Liver (tissue), 9 donors: Measurements from ENCODE around the gene EXOC6B. TPM values are rescaled to one million over a fixed set of nuclear protein-coding genes. Genes with fewer than 3 reads are reported as not detected.

Experiments used
- DNase-seq: peaks from one replicate; pipeline ENCODE4 v3.0.0-alpha.2; 2017; ENCODE audit warnings: low spot score
- H3K27ac ChIP-seq, 2 donors: one replicate each; pipeline ENCODE4 v1.7.0; 2013; ENCODE audit warnings: inconsistent platforms in 2 of 2, low read length in 2 of 2, control low read depth in 1 of 2, low read depth in 1 of 2, mild to moderate bottlenecking in 1 of 2
- H3K27me3 ChIP-seq, 4 donors: one replicate each; pipeline versions ENCODE4 v1.6.1 to v1.7.0; 2013; ENCODE audit warnings: low read length in 3 of 4, inconsistent platforms in 1 of 4, mild to moderate bottlenecking in 1 of 4, moderate library complexity in 1 of 4; ENCODE audit not compliant: control insufficient read depth in 4 of 4, insufficient read depth in 4 of 4
- H3K36me3 ChIP-seq, 4 donors: one replicate each; pipeline versions ENCODE4 v1.6.1 to v1.7.0; 2013; ENCODE audit warnings: low read length in 3 of 4, mild to moderate bottlenecking in 3 of 4, low read depth in 1 of 4, moderate library complexity in 1 of 4; ENCODE audit not compliant: control insufficient read depth in 4 of 4, insufficient read depth in 3 of 4
- H3K4me1 ChIP-seq, 4 donors: one replicate each; pipeline versions ENCODE4 v1.6.1 to v1.7.0; 2013; ENCODE audit warnings: low read length in 3 of 4, mild to moderate bottlenecking in 3 of 4, moderate library complexity in 1 of 4; ENCODE audit not compliant: control insufficient read depth in 4 of 4, insufficient read depth in 4 of 4
- H3K4me3 ChIP-seq, 3 donors: one replicate each; pipeline versions ENCODE4 v1.6.1 to v1.7.0; 2013; ENCODE audit warnings: low read length in 3 of 3, control low read depth in 1 of 3, low read depth in 1 of 3, mild to moderate bottlenecking in 1 of 3
- H3K9ac ChIP-seq, 2 donors: one replicate each; pipeline ENCODE4 v1.7.0; 2013; ENCODE audit warnings: low read length in 2 of 2, mild to moderate bottlenecking in 2 of 2, moderate library complexity in 2 of 2, control low read depth in 1 of 2, low read depth in 1 of 2
- H3K9me3 ChIP-seq, 4 donors: one replicate each; pipeline versions ENCODE4 v1.6.1 to v1.7.0; 2013; ENCODE audit warnings: low read length in 3 of 4; ENCODE audit not compliant: control insufficient read depth in 4 of 4
- EGR1 ChIP-seq, 2 donors: IDR thresholded peaks; 2 replicates each; pipeline ENCODE4 v1.6.1; 2016 to 2018; ENCODE audit warnings: antibody characterized with exemption in 2 of 2, low read depth in 2 of 2
- FOXA2 ChIP-seq: IDR thresholded peaks from 2 replicates; pipeline ENCODE4 v1.6.1; 2016; ENCODE audit warnings: antibody characterized with exemption
- GABPA ChIP-seq, 2 donors: IDR thresholded peaks in 1 of 2; conservative IDR thresholded peaks in 1 of 2; 2 replicates each; pipeline ENCODE4 v1.6.1; 2016; ENCODE audit warnings: antibody characterized with exemption in 2 of 2, mild to moderate bottlenecking in 1 of 2, moderate library complexity in 1 of 2
- HNF4G ChIP-seq: IDR thresholded peaks from 2 replicates; pipeline ENCODE4 v1.6.1; 2016; ENCODE audit warnings: antibody characterized with exemption
- JUND ChIP-seq, 2 donors: IDR thresholded peaks; 2 replicates each; pipeline ENCODE4 v1.6.1; 2016; ENCODE audit warnings: antibody characterized with exemption in 2 of 2
- NR2F2 ChIP-seq: IDR thresholded peaks from 2 replicates; pipeline ENCODE4 v1.6.1; 2016; ENCODE audit warnings: antibody characterized with exemption
- RXRA ChIP-seq, 2 donors: IDR thresholded peaks; 2 replicates each; pipeline ENCODE4 v1.6.1; 2017 to 2018; ENCODE audit warnings: antibody characterized with exemption in 2 of 2, mild to moderate bottlenecking in 1 of 2
- SP1 ChIP-seq: IDR thresholded peaks from 2 replicates; pipeline ENCODE4 v1.6.1; 2018; ENCODE audit warnings: antibody characterized with exemption, mild to moderate bottlenecking
- TAF1 ChIP-seq: conservative IDR thresholded peaks from 2 replicates; pipeline ENCODE4 v1.6.1; 2016; ENCODE audit warnings: antibody characterized with exemption, mild to moderate bottlenecking
- ZBTB33 ChIP-seq: IDR thresholded peaks from 2 replicates; pipeline ENCODE4 v1.6.1; 2016; ENCODE audit warnings: antibody characterized with exemption
- WGBS: extraction: QIAGEN DNeasy Blood & Tissue Kit; methylation state at CpG from one replicate; pipeline ENCODE4 v1.1.7; 2013; 5-methylcytosine and 5-hydroxymethylcytosine counted together
- polyA plus RNA-seq, 2 donors: library from polyadenylated mRNA; stranded (reverse) in 1 of 2; unstranded in 1 of 2; fragments of 200-250 nt in 1 of 2; fragments of >200 nt in 1 of 2; fragmentation: Nextera tagmentation in 1 of 2; extraction: Ambion mirVana in 1 of 2; gene quantifications; one replicate each; pipeline versions ENCODE4 v1.2.1 to v1.2.3, GENCODE V29; 2013 to 2015
- total RNA-seq, 2 donors: library from RNA; depleted of rRNA; stranded (reverse); fragments of >200 nt; gene quantifications; one replicate each; pipeline ENCODE4 v1.2.3, GENCODE V29; 2014
- TF ChIP-seq, protein P1 (sequence below): IDR thresholded peaks from 2 replicates; pipeline ENCODE4 v1.6.1; 2016; ENCODE audit warnings: antibody characterized with exemption, mild to moderate bottlenecking
- TF ChIP-seq, protein P2 (sequence below): fragments of 150-350 bp; IDR thresholded peaks from 2 replicates; pipeline ENCODE4 v1.5.1; 2017; ENCODE audit warnings: improper control_type of control experiment, low read depth, low read length; ENCODE audit not compliant: missing input control
- TF ChIP-seq, protein P3 (sequence below): IDR thresholded peaks from 2 replicates; pipeline ENCODE4 v1.6.1; 2016; ENCODE audit warnings: antibody characterized with exemption
- donor health status: healthy.
- donor health status: healthy.
- donor health status: healthy.
- donor health status: healthy.
- donor health status: healthy.

EXOC6B gene
- total and polyA plus RNA-seq, 4 donors, result 1.7 to 9.5 (median 5.5) TPM

- no peak overlapping the region for H3K9ac ChIP-seq
- no peaks in the 10 kb centered on the region for H3K4me1 ChIP-seq
- 98% methylated on average over 4 of the region's 4 CpGs for WGBS
- H3K27ac ChIP-seq, result no peak overlapping the region
- no peaks in the 10 kb centered on the region for H3K36me3 ChIP-seq
- H3K4me3 ChIP-seq, result no peak overlapping the region
- DNase-seq, result peak; percentile 54
- TF ChIP-seq GABPA (IDR thresholded peaks at IDR 0.05 in 1 of 2, conservative IDR thresholded peaks at IDR 0.05 in 1 of 2), result no peak
- no peak for TF ChIP-seq NR2F2
- no peak for TF ChIP-seq ZBTB33
- H3K9me3 ChIP-seq, result no peaks in the 10 kb centered on the region
- H3K27me3 ChIP-seq, result no peaks in the 10 kb centered on the region
Measured at GRCh38 chr2:72454189-72454588, 371.6 kb downstream of the EXOC6B start.

GRCh38 chr2:72442270-72442669 lies 383.6 kb downstream of the EXOC6B start:
- WGBS, result 95% methylated on average over 2 of the region's 2 CpGs
- Histone ChIP-seq H3K27ac (no peak overlapping the region), H3K9me3 (no peaks in the 10 kb centered on the region), H3K36me3 (no peaks in the 10 kb centered on the region), H3K4me1 (no peaks in the 10 kb centered on the region), H3K27me3 (no peaks in the 10 kb centered on the region), H3K4me3 (no peak overlapping the region), H3K9ac (no peak overlapping the region)
- DNase-seq, result no peak
- TF ChIP-seq NR2F2, result no peak
- no peak for TF ChIP-seq JUND (IDR thresholded peaks at IDR 0.05)
- TF ChIP-seq, protein P1, sequence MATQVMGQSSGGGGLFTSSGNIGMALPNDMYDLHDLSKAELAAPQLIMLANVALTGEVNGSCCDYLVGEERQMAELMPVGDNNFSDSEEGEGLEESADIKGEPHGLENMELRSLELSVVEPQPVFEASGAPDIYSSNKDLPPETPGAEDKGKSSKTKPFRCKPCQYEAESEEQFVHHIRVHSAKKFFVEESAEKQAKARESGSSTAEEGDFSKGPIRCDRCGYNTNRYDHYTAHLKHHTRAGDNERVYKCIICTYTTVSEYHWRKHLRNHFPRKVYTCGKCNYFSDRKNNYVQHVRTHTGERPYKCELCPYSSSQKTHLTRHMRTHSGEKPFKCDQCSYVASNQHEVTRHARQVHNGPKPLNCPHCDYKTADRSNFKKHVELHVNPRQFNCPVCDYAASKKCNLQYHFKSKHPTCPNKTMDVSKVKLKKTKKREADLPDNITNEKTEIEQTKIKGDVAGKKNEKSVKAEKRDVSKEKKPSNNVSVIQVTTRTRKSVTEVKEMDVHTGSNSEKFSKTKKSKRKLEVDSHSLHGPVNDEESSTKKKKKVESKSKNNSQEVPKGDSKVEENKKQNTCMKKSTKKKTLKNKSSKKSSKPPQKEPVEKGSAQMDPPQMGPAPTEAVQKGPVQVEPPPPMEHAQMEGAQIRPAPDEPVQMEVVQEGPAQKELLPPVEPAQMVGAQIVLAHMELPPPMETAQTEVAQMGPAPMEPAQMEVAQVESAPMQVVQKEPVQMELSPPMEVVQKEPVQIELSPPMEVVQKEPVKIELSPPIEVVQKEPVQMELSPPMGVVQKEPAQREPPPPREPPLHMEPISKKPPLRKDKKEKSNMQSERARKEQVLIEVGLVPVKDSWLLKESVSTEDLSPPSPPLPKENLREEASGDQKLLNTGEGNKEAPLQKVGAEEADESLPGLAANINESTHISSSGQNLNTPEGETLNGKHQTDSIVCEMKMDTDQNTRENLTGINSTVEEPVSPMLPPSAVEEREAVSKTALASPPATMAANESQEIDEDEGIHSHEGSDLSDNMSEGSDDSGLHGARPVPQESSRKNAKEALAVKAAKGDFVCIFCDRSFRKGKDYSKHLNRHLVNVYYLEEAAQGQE, result no peak
- TF ChIP-seq HNF4G, result no peak
- no peak for TF ChIP-seq GABPA (IDR thresholded peaks at IDR 0.05 in 1 of 2, conservative IDR thresholded peaks at IDR 0.05 in 1 of 2)
- TF ChIP-seq RXRA (IDR thresholded peaks at IDR 0.05), result no peak
- no peak for TF ChIP-seq FOXA2
- no peak for TF ChIP-seq EGR1 (IDR thresholded peaks at IDR 0.05; ENCODE audit: low read depth in 2 of 2)
- TF ChIP-seq, protein P2, sequence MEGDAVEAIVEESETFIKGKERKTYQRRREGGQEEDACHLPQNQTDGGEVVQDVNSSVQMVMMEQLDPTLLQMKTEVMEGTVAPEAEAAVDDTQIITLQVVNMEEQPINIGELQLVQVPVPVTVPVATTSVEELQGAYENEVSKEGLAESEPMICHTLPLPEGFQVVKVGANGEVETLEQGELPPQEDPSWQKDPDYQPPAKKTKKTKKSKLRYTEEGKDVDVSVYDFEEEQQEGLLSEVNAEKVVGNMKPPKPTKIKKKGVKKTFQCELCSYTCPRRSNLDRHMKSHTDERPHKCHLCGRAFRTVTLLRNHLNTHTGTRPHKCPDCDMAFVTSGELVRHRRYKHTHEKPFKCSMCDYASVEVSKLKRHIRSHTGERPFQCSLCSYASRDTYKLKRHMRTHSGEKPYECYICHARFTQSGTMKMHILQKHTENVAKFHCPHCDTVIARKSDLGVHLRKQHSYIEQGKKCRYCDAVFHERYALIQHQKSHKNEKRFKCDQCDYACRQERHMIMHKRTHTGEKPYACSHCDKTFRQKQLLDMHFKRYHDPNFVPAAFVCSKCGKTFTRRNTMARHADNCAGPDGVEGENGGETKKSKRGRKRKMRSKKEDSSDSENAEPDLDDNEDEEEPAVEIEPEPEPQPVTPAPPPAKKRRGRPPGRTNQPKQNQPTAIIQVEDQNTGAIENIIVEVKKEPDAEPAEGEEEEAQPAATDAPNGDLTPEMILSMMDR, result no peak
- no peak for TF ChIP-seq SP1
- TF ChIP-seq, protein P3, sequence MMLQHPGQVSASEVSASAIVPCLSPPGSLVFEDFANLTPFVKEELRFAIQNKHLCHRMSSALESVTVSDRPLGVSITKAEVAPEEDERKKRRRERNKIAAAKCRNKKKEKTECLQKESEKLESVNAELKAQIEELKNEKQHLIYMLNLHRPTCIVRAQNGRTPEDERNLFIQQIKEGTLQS, result no peak
- TF ChIP-seq TAF1, result no peak
- no peak for TF ChIP-seq ZBTB33
